Vagina (tissue), 2 donors: ENCODE results near the gene CTSD. TPM values are rescaled to one million over a fixed set of nuclear protein-coding genes. Genes with fewer than 3 reads are reported as not detected.
A peak's percentile ranks its signal among the peaks of the same experiment; 100 is the strongest.

Experiments used
- DNase-seq, 2 donors: peaks; one replicate each; pipeline ENCODE4 v3.0.0-alpha.2; 2017; ENCODE audit errors: extremely low spot score in 2 of 2
- H3K27ac ChIP-seq: fragments of 200-600 bp; sonication (generic); one replicate; pipeline ENCODE4 v1.5.1; 2019
- H3K27me3 ChIP-seq: fragments of 200-600 bp; sonication (generic); one replicate; pipeline ENCODE4 v1.5.1; 2019
- H3K36me3 ChIP-seq, 2 donors: fragments of 200-600 bp; sonication (generic); one replicate each; pipeline ENCODE4 v1.5.1; 2017 to 2019
- H3K4me1 ChIP-seq: fragments of 200-600 bp; sonication (generic); one replicate; pipeline ENCODE4 v1.5.1; 2019
- H3K4me3 ChIP-seq, 2 donors: fragments of 200-600 bp; sonication (generic); 1 replicate in 1 of 2; 2 replicates in 1 of 2; pipeline ENCODE4 v1.5.1; 2016 to 2019
- H3K9me3 ChIP-seq: fragments of 200-600 bp; sonication (generic); one replicate; pipeline ENCODE4 v1.5.1; 2019
- POLR2A ChIP-seq, 2 donors: fragments of 450-650 bp; IDR thresholded peaks; one replicate each; pipeline ENCODE4 v1.6.1; 2017; ENCODE audit warnings: antibody characterized with exemption in 2 of 2, mild to moderate bottlenecking in 2 of 2, moderate library complexity in 2 of 2
- POLR2AphosphoS5 ChIP-seq, 2 donors: sonication (generic); formaldehyde crosslinking; IDR thresholded peaks; one replicate each; pipeline ENCODE4 v1.9.0; 2017; ENCODE audit warnings: antibody characterized with exemption in 2 of 2, mild to moderate bottlenecking in 2 of 2, low read depth in 1 of 2; ENCODE audit not compliant: insufficient read depth in 1 of 2
- intact Hi-C: fragments of 100-400 bp; cut with DNase I; formaldehyde crosslinking; loops from one replicate; pipeline ENCODE4 v1.15.1; 2023
- total RNA-seq: library from RNA; depleted of rRNA; stranded (reverse); fragments of >200 nt; gene quantifications from one replicate; pipeline ENCODE4 v1.2.3, GENCODE V29; 2016
- TF ChIP-seq, protein P1 (sequence below), 3 experiments: fragments of 450-650 bp in 2 of 3; fragments of 200-600 bp in 1 of 3; sonication (generic) in 1 of 3; IDR thresholded peaks; one replicate each; pipeline ENCODE4 v1.5.1; 2017 to 2019; ENCODE audit warnings: antibody characterized with exemption in 3 of 3, mild to moderate bottlenecking in 2 of 3, moderate library complexity in 2 of 3

The CTSD gene
- total RNA-seq, 1 donor from 2014 or later = 508 TPM

- no peak overlapping the region for H3K4me3 ChIP-seq
- no peak for DNase-seq
- peaks cover 0 to 75% of the 10 kb centered on the region in 2 donors for H3K36me3 ChIP-seq
- H3K27ac ChIP-seq = peak overlapping the region; percentile 95
- TF ChIP-seq POLR2A (IDR thresholded peaks at IDR 0.05) (no peak), POLR2AphosphoS5 (IDR thresholded peaks at IDR 0.05; ENCODE audit: insufficient read depth in 1 of 2, low read depth in 1 of 2) (no peak)
- TF ChIP-seq, protein P1, sequence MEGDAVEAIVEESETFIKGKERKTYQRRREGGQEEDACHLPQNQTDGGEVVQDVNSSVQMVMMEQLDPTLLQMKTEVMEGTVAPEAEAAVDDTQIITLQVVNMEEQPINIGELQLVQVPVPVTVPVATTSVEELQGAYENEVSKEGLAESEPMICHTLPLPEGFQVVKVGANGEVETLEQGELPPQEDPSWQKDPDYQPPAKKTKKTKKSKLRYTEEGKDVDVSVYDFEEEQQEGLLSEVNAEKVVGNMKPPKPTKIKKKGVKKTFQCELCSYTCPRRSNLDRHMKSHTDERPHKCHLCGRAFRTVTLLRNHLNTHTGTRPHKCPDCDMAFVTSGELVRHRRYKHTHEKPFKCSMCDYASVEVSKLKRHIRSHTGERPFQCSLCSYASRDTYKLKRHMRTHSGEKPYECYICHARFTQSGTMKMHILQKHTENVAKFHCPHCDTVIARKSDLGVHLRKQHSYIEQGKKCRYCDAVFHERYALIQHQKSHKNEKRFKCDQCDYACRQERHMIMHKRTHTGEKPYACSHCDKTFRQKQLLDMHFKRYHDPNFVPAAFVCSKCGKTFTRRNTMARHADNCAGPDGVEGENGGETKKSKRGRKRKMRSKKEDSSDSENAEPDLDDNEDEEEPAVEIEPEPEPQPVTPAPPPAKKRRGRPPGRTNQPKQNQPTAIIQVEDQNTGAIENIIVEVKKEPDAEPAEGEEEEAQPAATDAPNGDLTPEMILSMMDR (IDR thresholded peaks at IDR 0.05) = no peak
- peaks cover 70% of the 10 kb centered on the region for H3K4me1 ChIP-seq
- intact Hi-C loops = no loop called here
- H3K9me3 ChIP-seq = no peaks in the 10 kb centered on the region
- H3K27me3 ChIP-seq = no peaks in the 10 kb centered on the region
Measured at GRCh38 chr11:1756791-1757771, 6.6 kb downstream of the CTSD start.

DNA sequence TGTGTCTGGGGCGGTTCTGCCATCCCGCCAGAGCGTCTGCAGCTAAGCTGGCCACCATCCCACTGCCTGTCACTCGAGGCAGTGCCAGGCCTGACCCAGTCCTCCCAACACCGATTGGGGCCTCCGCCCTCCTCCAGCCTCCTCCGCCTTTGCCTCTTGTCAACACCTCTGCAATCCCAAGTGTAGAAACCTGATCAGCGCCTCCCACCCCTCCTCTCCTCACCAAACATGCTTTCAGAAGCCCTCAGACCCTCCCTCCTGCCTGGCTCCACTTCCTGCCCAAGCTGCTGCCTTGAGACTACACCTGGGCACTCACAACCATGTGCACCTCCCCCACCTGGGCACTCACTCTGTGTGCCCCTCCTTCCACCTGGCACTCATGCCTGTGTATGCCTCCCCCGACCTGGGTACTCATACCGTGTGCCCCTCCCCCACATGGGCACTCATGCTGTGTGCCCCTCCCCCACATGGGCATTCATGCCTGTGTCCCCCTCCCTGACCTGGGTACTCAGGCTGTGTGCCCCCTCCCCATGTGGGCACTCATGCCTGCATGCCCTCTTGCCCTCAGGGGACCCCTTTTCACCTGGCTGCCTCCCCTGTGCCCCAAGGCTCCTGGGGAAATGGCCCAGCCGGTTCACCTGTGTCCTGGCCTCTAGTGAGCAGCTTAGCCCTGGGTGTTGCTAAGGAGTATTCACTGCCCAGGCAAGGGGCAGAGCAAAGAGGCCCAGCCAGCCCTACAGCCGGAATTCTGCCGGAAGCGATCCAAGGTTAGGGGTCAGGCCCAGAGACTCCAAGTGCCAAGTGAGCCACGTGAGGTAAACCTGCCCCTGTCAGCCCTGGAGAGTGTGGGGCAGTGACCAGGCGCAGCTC lies 7.8 kb downstream of the CTSD start:
- no peak for DNase-seq
- Histone ChIP-seq H3K9me3 (no peaks in the 10 kb centered on the region), H3K36me3 (peaks cover 0 to 69% of the 10 kb centered on the region in 2 donors), H3K27me3 (no peaks in the 10 kb centered on the region), H3K4me3 (no peak overlapping the region), H3K27ac (peak overlapping the region; percentile 20), H3K4me1 (peaks cover 70% of the 10 kb centered on the region)
- intact Hi-C loops = no loop called here
- TF ChIP-seq, protein P1 (IDR thresholded peaks at IDR 0.05) = no peak
- no peak for TF ChIP-seq POLR2AphosphoS5 (IDR thresholded peaks at IDR 0.05; ENCODE audit: insufficient read depth in 1 of 2, low read depth in 1 of 2)

GRCh38 chr11:1755344-1755691 lies 8.4 kb downstream of the CTSD start:
- TF ChIP-seq POLR2AphosphoS5 (IDR thresholded peaks at IDR 0.05; ENCODE audit: insufficient read depth in 1 of 2, low read depth in 1 of 2) (no peak), POLR2A (IDR thresholded peaks at IDR 0.05) (no peak)
- TF ChIP-seq, protein P1 (IDR thresholded peaks at IDR 0.05) = no peak
- no peaks in the 10 kb centered on the region for H3K9me3 ChIP-seq
- no peaks in the 10 kb centered on the region for H3K27me3 ChIP-seq
- intact Hi-C loops = no loop called here
- no peak overlapping the region for H3K4me3 ChIP-seq
- H3K36me3 ChIP-seq = peaks cover 0 to 63% of the 10 kb centered on the region in 2 donors
- no peak for DNase-seq
- peaks cover 70% of the 10 kb centered on the region for H3K4me1 ChIP-seq
- no peak overlapping the region for H3K27ac ChIP-seq

DNA sequence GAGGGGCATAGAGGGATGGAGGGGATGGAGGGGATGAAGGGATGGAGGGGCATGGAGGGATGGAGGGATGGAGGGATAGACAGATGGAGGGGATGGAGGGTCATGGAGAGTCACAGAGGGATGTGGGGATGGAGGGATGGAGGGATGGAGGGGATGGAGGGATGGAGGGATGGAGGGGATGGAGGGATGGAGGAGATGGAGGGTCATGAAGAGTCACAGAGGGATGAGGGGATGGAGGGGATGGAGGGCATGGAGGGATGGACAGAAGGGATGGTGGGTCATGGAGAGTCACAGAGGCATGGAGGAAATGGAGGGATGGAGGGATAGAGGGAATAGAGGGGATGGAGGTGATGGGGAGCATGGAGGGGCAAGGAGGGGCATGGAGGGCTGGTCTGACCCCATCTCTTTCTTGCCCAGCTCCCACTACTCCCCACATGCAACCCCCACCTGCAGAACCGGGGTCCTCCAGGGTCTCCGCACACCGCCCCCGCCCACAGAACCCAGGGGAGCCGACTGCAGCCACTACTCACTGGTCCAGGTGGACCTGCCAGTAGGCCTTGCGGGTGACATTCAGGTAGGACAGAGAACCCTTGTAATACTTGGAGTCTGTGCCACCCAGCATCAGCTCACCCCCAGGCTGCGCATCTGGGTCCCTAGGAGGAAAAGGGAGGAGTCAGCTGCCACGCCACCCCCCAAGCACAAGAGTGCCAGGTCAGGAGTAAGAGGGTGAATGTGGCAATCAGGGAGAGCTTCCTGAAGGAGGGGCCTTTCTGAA lies 9.2 kb downstream of the CTSD start:
- Histone ChIP-seq H3K27me3 (no peaks in the 10 kb centered on the region), H3K4me3 (no peak overlapping the region), H3K36me3 (peaks cover 0 to 55% of the 10 kb centered on the region in 2 donors), H3K4me1 (peaks cover 70% of the 10 kb centered on the region), H3K9me3 (no peaks in the 10 kb centered on the region), H3K27ac (no peak overlapping the region)
- intact Hi-C loops = no loop called here
- no peak for DNase-seq
- TF ChIP-seq, protein P1 (IDR thresholded peaks at IDR 0.05) = no peak
- no peak for TF ChIP-seq POLR2AphosphoS5 (IDR thresholded peaks at IDR 0.05; ENCODE audit: insufficient read depth in 1 of 2, low read depth in 1 of 2)
- TF ChIP-seq POLR2A (IDR thresholded peaks at IDR 0.05) = no peak
